Hematopoietic multipotent progenitor cell treated with erythropoietin and hydrocortisone succinate and interleukin-3 and kit ligand, for 17 days (in vitro differentiated cells): ENCODE measurements around the gene EIF2AK2.
A peak's percentile ranks its signal among the peaks of the same experiment; 100 is the strongest.

Experiments used
- DNase-seq: peaks from one replicate; pipeline ENCODE4 v3.0.0-alpha.2; 2015; ENCODE audit warnings: low spot score

Gene EIF2AK2

GRCh38 chr2:37098416-37099118 lies 58.2 kb downstream of the EIF2AK2 start:
- DNase-seq, result no peak

- DNase-seq, result no peak
These were observed 60.2 kb downstream of the EIF2AK2 start for GRCh38 chr2:37096568-37096967.

- no peak for DNase-seq
These were observed 64.9 kb downstream of the EIF2AK2 start for GRCh38 chr2:37091873-37092272.

- no peak for DNase-seq
These were observed 66.7 kb downstream of the EIF2AK2 start for GRCh38 chr2:37090019-37090477.

GRCh38 chr2:37085731-37086147 lies 71.0 kb downstream of the EIF2AK2 start:
- peak; percentile 21 for DNase-seq

DNA sequence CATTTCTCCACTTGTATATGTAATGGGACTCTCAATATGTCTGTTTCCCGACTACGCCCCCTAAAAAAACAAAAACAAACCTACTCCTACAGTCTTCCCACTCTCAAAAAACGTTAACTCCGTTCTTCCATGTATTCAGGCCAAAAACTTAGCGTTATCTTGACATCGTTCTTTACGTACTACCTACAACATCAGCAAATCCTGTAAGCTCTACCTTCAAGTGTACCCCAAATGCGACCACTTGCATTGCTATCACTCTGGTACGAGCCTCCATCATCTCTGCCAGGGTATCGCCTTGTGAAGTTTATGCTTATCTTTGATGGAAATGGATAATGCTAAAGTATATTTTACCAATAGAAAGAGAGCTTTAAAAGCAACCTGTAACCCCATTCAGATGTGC lies 72.0 kb downstream of the EIF2AK2 start:
- no peak for DNase-seq

- DNase-seq, result peak; percentile 95
These were observed 72.6 kb downstream of the EIF2AK2 start, which contains the start of the genes GPATCH11 and HEATR5B for GRCh38 chr2:37083873-37084794. TSS of gene GPATCH11 (plus strand) at chr2:37084518. CDS start at chr2:37088382, 3,864 bp downstream. TSS of gene HEATR5B (minus strand) at chr2:37084372. CDS start at chr2:37083414, 958 bp downstream.

DNA sequence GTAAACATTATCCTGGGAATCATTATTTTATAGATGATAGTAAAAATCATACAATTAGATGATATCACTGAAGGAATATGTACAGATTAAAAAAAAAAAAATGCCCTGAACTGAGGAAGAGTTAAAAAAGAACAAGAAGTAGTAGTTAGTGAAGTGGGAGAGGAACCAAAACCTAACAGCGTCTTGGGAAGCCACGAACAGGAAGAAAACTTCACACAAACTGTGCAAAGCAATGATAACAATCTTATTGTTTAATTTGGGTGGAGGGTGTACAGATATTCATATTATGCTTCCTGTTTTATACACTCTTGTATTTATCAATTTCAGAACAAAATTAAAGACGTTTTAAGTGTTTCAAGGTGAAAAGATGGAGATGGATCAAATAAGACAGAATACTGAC lies 76.1 kb downstream of the EIF2AK2 start:
- no peak for DNase-seq

- DNase-seq, result no peak
These were observed 76.5 kb downstream of the EIF2AK2 start for GRCh38 chr2:37080266-37080665.

- DNase-seq, result no peak
These were observed 85.8 kb downstream of the EIF2AK2 start for GRCh38 chr2:37070931-37071330.

GRCh38 chr2:37068686-37069085 lies 88.1 kb downstream of the EIF2AK2 start:
- DNase-seq, result no peak

DNA sequence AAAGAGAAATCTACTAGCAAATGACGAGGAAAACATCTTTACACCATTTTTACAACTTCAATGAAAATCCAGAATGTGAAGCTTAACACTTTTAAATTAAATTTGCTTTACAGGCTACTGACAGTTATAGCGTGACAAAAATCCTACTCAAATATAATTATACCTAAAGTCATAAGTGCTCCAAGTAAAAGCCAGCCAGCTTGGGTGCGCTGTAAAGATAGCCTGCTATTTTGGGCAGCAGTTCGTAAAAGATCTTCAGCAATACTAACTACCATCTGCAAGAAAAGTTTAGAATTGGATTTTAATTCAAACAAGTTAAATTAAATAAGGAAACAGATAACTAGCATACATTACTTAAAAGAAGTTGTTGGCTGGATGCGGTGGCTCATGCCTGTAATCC lies 95.0 kb downstream of the EIF2AK2 start:
- no peak for DNase-seq

- DNase-seq, result no peak
These were observed 95.6 kb downstream of the EIF2AK2 start for GRCh38 chr2:37061013-37061711.

- no peak for DNase-seq
These were observed 96.3 kb downstream of the EIF2AK2 start for GRCh38 chr2:37060446-37060845.

- no peak for DNase-seq
These were observed 96.9 kb downstream of the EIF2AK2 start for GRCh38 chr2:37059841-37060240.

GRCh38 chr2:37052600-37053332 lies 104.0 kb downstream of the EIF2AK2 start:
- no peak for DNase-seq
